HepG2 (cell line): ENCODE results near the gene PHRF1. TPM values are rescaled to one million over a fixed set of nuclear protein-coding genes. Genes with fewer than 3 reads are reported as not detected.
A peak's percentile ranks its signal among the peaks of the same experiment; 100 is the strongest.

Experiments used
- CHD2 ChIP-seq: IDR thresholded peaks from 2 replicates; pipeline ENCODE4 v1.6.1; 2011; ENCODE audit warnings: low read depth, low read length, improper control_type of control experiment
- ERF ChIP-seq: IDR thresholded peaks from 2 replicates; pipeline ENCODE4 v1.6.1; 2018; ENCODE audit warnings: missing biosample characterization, missing genetic modification reagents
- HIVEP1 ChIP-seq: sonication (generic); formaldehyde crosslinking; IDR thresholded peaks from 2 replicates; pipeline ENCODE4 v1.4.0; 2020; ENCODE audit warnings: mild to moderate bottlenecking, missing genetic modification reagents
- HMG20B ChIP-seq: conservative IDR thresholded peaks from 2 replicates; pipeline ENCODE4 v1.6.1; 2016; ENCODE audit warnings: missing genetic modification reagents, missing compliant biosample characterization
- MBD4 ChIP-seq: IDR thresholded peaks from 2 replicates; pipeline ENCODE4 v1.6.1; 2012; ENCODE audit warnings: low read length, inconsistent platforms, borderline replicate concordance
- NR2C2 ChIP-seq: sonication (generic); formaldehyde crosslinking; IDR thresholded peaks from 2 replicates; pipeline ENCODE4 v1.4.0; 2020; ENCODE audit warnings: missing genetic modification reagents, mild to moderate bottlenecking, moderate library complexity, borderline replicate concordance
- NR2F2 ChIP-seq: IDR thresholded peaks from 2 replicates; pipeline ENCODE4 v1.6.1; 2012; ENCODE audit warnings: low read depth, inconsistent platforms, borderline replicate concordance
- RFXAP ChIP-seq: sonication (generic); formaldehyde crosslinking; IDR thresholded peaks from 2 replicates; pipeline ENCODE4 v1.4.0; 2020; ENCODE audit warnings: missing genetic modification reagents, borderline replicate concordance
- SAFB2 ChIP-seq: sonication (generic); formaldehyde crosslinking; IDR thresholded peaks from 2 replicates; pipeline ENCODE4 v1.5.1; 2020; ENCODE audit warnings: missing genetic modification reagents, low read depth, mild to moderate bottlenecking, borderline replicate concordance
- SMC3 ChIP-seq: IDR thresholded peaks from 2 replicates; pipeline ENCODE4 v1.6.1; 2011; ENCODE audit warnings: low read length, improper control_type of control experiment
- SOX5 ChIP-seq: IDR thresholded peaks from 2 replicates; pipeline ENCODE4 v1.6.1; 2016; ENCODE audit warnings: borderline replicate concordance
- SPEN ChIP-seq: sonication (generic); formaldehyde crosslinking; IDR thresholded peaks from 2 replicates; pipeline ENCODE4 v1.5.1; 2020; ENCODE audit warnings: low read depth, mild to moderate bottlenecking, missing genetic modification reagents
- ZBTB3 ChIP-seq: sonication (generic); formaldehyde crosslinking; IDR thresholded peaks from 2 replicates; pipeline ENCODE4 v1.4.0; 2020; ENCODE audit warnings: low read depth, mild to moderate bottlenecking, moderate library complexity, missing genetic modification reagents, borderline replicate concordance
- ZNF605 ChIP-seq: sonication (generic); formaldehyde crosslinking; IDR thresholded peaks from 2 replicates; pipeline ENCODE4 v1.8.0; 2022; ENCODE audit warnings: mild to moderate bottlenecking, missing genetic modification reagents
- ZNF883 ChIP-seq: sonication (generic); formaldehyde crosslinking; IDR thresholded peaks from 2 replicates; pipeline ENCODE4 v1.5.1; 2020; ENCODE audit warnings: mild to moderate bottlenecking, missing genetic modification reagents; ENCODE audit errors: not compliant biosample characterization
- polyA plus RNA-seq, 8 experiments: library from polyadenylated mRNA; depleted of rRNA in 3 of 8; stranded (reverse) in 7 of 8; unstranded in 1 of 8; fragments of >200 nt; fragmentation: Illumina TruSeq in 4 of 8; extraction: Trizol in 4 of 8; gene quantifications; 2 replicates each; pipeline versions ENCODE4 v1.2.1 to v1.2.3, GENCODE V29; 2011 to 2016; ENCODE audit warnings: low read depth in 4 of 8, missing spikeins in 1 of 8, mixed read lengths in 1 of 8; ENCODE audit not compliant: insufficient read depth in 1 of 8
- total RNA-seq, 5 experiments: library from RNA; depleted of rRNA; stranded (reverse); fragments of >200 nt; fragmentation: Illumina TruSeq; extraction: Trizol; gene quantifications; 2 replicates each; pipeline ENCODE4 v1.2.3, GENCODE V29; 2016; ENCODE audit warnings: low read depth in 1 of 5
- TF ChIP-seq, protein P1 (sequence below): sonication (generic); formaldehyde crosslinking; IDR thresholded peaks from 2 replicates; pipeline ENCODE4 v1.8.0; 2022; ENCODE audit warnings: missing genetic modification reagents, mild to moderate bottlenecking, borderline replicate concordance
- TF ChIP-seq, protein P2 (sequence below): sonication (generic); formaldehyde crosslinking; IDR thresholded peaks from 2 replicates; pipeline ENCODE4 v1.4.0; 2020; ENCODE audit warnings: low read depth, missing genetic modification reagents
- TF ChIP-seq, protein P3 (sequence below): sonication (generic); formaldehyde crosslinking; IDR thresholded peaks from 2 replicates; pipeline ENCODE4 v1.5.0; 2020; ENCODE audit warnings: missing genetic modification reagents, mild to moderate bottlenecking, borderline replicate concordance
- TF ChIP-seq, protein P4 (sequence below): sonication (generic); formaldehyde crosslinking; IDR thresholded peaks from 2 replicates; pipeline ENCODE4 v1.9.0; 2022; ENCODE audit warnings: low read depth, missing genetic modification reagents

PHRF1 gene
- total and polyA plus RNA-seq, 2 of the 13 experiments (the other 11 are each of a cell fraction or from before 2014, with no cell fraction given): 8.2 to 16.7 TPM

DNA sequence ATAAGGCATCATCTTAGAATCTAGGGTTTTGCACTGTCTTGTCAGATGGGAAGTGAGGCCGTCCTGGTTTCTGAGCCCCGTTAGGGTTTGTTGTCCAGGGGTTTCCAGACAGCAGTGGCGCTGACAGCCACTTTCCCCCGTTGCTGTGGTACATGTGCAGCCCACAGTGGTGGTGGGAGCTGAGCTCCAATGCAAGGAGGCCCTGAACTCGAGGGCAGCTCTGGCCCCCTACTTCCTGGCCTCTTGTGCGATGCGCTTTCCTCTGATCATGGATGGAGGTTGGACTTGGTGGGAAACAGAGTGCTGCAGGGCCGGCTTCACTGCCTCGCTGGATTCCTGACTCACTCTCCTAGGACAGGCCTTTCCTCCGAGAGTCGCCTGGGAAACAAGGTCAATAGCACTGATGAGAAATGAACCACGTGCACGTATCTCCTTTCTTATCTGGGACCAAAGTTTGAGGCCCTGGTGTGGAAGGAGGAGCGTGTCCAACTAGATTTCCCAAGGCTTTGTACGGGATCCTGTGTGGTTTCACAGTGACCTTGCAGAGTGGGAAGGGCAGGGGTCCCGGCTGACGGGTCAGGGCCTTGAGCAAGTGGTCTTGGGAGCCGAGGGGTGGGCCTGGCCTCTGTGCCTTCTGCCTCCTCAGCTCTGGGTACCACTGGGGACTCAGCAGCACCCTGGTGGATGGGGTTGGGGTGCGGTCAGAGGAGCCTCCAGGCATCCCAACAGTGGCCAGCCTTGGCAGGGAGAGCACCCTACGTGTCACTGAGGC, 3.7 kb downstream of the PHRF1 start (continued):
- TF ChIP-seq MBD4 (no peak), SPEN (CRISPR knock-in tag) (peak; percentile 79), SOX5 (peak; percentile 42; the same call in 1 of the 2 replicates), RFXAP (CRISPR knock-in tag) (no peak), ZNF605 (CRISPR knock-in tag) (peak; percentile 57; the same call in 1 of the 2 replicates), SAFB2 (CRISPR knock-in tag) (no peak), ZNF883 (CRISPR knock-in tag) (no peak), NR2C2 (peak; percentile 77; the same call in 1 of the 2 replicates), ERF (CRISPR knock-in tag) (peak; percentile 24; the same call in 1 of the 2 replicates), ZBTB3 (CRISPR knock-in tag) (no peak), NR2F2 (peak; percentile 57; the same call in 1 of the 2 replicates), CHD2 (no peak), SMC3 (no peak), HMG20B (CRISPR knock-in tag) (no peak), HIVEP1 (CRISPR knock-in tag) (peak; percentile 50; the same call in 1 of the 2 replicates)
- TF ChIP-seq, protein P1, sequence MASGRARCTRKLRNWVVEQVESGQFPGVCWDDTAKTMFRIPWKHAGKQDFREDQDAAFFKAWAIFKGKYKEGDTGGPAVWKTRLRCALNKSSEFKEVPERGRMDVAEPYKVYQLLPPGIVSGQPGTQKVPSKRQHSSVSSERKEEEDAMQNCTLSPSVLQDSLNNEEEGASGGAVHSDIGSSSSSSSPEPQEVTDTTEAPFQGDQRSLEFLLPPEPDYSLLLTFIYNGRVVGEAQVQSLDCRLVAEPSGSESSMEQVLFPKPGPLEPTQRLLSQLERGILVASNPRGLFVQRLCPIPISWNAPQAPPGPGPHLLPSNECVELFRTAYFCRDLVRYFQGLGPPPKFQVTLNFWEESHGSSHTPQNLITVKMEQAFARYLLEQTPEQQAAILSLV (CRISPR knock-in tag): no peak
- TF ChIP-seq, protein P2, sequence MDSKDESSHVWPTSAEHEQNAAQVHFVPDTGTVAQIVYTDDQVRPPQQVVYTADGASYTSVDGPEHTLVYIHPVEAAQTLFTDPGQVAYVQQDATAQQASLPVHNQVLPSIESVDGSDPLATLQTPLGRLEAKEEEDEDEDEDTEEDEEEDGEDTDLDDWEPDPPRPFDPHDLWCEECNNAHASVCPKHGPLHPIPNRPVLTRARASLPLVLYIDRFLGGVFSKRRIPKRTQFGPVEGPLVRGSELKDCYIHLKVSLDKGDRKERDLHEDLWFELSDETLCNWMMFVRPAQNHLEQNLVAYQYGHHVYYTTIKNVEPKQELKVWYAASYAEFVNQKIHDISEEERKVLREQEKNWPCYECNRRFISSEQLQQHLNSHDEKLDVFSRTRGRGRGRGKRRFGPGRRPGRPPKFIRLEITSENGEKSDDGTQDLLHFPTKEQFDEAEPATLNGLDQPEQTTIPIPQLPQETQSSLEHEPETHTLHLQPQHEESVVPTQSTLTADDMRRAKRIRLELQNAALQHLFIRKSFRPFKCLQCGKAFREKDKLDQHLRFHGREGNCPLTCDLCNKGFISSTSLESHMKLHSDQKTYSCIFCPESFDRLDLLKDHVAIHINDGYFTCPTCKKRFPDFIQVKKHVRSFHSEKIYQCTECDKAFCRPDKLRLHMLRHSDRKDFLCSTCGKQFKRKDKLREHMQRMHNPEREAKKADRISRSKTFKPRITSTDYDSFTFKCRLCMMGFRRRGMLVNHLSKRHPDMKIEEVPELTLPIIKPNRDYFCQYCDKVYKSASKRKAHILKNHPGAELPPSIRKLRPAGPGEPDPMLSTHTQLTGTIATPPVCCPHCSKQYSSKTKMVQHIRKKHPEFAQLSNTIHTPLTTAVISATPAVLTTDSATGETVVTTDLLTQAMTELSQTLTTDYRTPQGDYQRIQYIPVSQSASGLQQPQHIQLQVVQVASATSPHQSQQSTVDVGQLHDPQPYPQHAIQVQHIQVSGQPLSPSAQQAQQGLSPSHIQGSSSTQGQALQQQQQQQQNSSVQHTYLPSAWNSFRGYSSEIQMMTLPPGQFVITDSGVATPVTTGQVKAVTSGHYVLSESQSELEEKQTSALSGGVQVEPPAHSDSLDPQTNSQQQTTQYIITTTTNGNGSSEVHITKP: peak; percentile 79; the same call in 1 of the 2 replicates
- TF ChIP-seq, protein P3, sequence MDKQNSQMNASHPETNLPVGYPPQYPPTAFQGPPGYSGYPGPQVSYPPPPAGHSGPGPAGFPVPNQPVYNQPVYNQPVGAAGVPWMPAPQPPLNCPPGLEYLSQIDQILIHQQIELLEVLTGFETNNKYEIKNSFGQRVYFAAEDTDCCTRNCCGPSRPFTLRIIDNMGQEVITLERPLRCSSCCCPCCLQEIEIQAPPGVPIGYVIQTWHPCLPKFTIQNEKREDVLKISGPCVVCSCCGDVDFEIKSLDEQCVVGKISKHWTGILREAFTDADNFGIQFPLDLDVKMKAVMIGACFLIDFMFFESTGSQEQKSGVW (CRISPR knock-in tag): no peak
- TF ChIP-seq, protein P4, sequence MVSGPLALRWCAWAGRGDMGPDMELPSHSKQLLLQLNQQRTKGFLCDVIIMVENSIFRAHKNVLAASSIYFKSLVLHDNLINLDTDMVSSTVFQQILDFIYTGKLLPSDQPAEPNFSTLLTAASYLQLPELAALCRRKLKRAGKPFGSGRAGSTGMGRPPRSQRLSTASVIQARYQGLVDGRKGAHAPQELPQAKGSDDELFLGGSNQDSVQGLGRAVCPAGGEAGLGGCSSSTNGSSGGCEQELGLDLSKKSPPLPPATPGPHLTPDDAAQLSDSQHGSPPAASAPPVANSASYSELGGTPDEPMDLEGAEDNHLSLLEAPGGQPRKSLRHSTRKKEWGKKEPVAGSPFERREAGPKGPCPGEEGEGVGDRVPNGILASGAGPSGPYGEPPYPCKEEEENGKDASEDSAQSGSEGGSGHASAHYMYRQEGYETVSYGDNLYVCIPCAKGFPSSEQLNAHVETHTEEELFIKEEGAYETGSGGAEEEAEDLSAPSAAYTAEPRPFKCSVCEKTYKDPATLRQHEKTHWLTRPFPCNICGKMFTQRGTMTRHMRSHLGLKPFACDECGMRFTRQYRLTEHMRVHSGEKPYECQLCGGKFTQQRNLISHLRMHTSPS (CRISPR knock-in tag): peak; percentile 17; the same call in 1 of the 2 replicates
